Esophagus muscularis mucosa (tissue), 4 donors: Measurements from ENCODE around the gene KPNA1. TPM values are rescaled to one million over a fixed set of nuclear protein-coding genes. Genes with fewer than 3 reads are reported as not detected.

Experiments
- DNase-seq: peaks from one replicate; pipeline ENCODE4 v3.0.0-alpha.2; 2017; ENCODE audit errors: extremely low spot score
- H3K27ac ChIP-seq, 4 donors: fragments of 200-600 bp; sonication (generic); replicated peaks in 1 of 4; 1 replicate in 3 of 4; 2 replicates in 1 of 4; pipeline ENCODE4 v1.5.1; 2016 to 2019; ENCODE audit warnings: mild to moderate bottlenecking in 1 of 4
- H3K27me3 ChIP-seq, 4 donors: fragments of 200-600 bp; sonication (generic); one replicate each; pipeline versions ENCODE4 v1.5.1 to v1.6.0; 2016 to 2019
- H3K36me3 ChIP-seq, 4 donors: fragments of 200-600 bp; sonication (generic); one replicate each; pipeline ENCODE4 v1.5.1; 2016 to 2019
- H3K4me1 ChIP-seq, 4 donors: fragments of 200-600 bp; sonication (generic); one replicate each; pipeline ENCODE4 v1.5.1; 2016 to 2019
- H3K4me3 ChIP-seq, 4 donors: fragments of 200-600 bp; sonication (generic); 1 replicate in 2 of 4; 2 replicates in 2 of 4; pipeline ENCODE4 v1.5.1; 2016 to 2019; ENCODE audit warnings: mild to moderate bottlenecking in 4 of 4, moderate library complexity in 1 of 4
- H3K9me3 ChIP-seq, 4 donors: fragments of 200-600 bp; sonication (generic); 1 replicate in 3 of 4; 2 replicates in 1 of 4; pipeline ENCODE4 v1.5.1; 2016 to 2019
- CTCF ChIP-seq, 3 experiments: fragments of 200-600 bp in 2 of 3; fragments of 450-650 bp in 1 of 3; sonication (generic) in 2 of 3; IDR thresholded peaks; one replicate each; pipeline ENCODE4 v1.5.1; 2017 to 2019; ENCODE audit warnings: antibody characterized with exemption in 3 of 3, mild to moderate bottlenecking in 2 of 3, moderate library complexity in 1 of 3
- EP300 ChIP-seq: sonication (generic); formaldehyde crosslinking; IDR thresholded peaks from one replicate; pipeline ENCODE4 v1.6.1; 2017; ENCODE audit warnings: antibody characterized with exemption
- POLR2A ChIP-seq: fragments of 450-650 bp; IDR thresholded peaks from one replicate; pipeline ENCODE4 v1.6.1; 2017; ENCODE audit warnings: antibody characterized with exemption, moderate library complexity, mild to moderate bottlenecking, low read depth
- POLR2AphosphoS5 ChIP-seq, 2 donors: sonication (generic); formaldehyde crosslinking; IDR thresholded peaks; one replicate each; pipeline ENCODE4 v1.6.1; 2017; ENCODE audit warnings: antibody characterized with exemption in 2 of 2
- WGBS: methylation state at CpG from one replicate; pipeline ENCODE4 v1.1.5; 2018; 5-methylcytosine and 5-hydroxymethylcytosine counted together
- intact Hi-C: fragments of 100-400 bp; cut with DNase I; formaldehyde crosslinking; loops from one replicate; pipeline ENCODE4 v1.15.1; 2023
- total RNA-seq, 4 donors: library from RNA; depleted of rRNA; stranded (reverse); fragments of >200 nt; gene quantifications; one replicate each; pipeline versions ENCODE4 v1.1.0 to v1.2.1, GENCODE V29; 2016

The KPNA1 gene
- total RNA-seq, 4 donors from 2014 or later, result 28.2 to 47.4 (median 45.3) TPM

GRCh38 chr3:122416966-122417365 is 97.8 kb downstream of the KPNA1 start:
- no peaks in the 10 kb centered on the region for H3K9me3 ChIP-seq
- peak overlapping the region; percentile 73 to 86 (median 75) for H3K4me3 ChIP-seq
- peaks cover 4 to 25% (median 8%) of the 10 kb centered on the region in 4 donors for H3K36me3 ChIP-seq
- no peak for DNase-seq
- TF ChIP-seq POLR2A (no peak), POLR2AphosphoS5 (IDR thresholded peaks at IDR 0.05) (no peak), EP300 (no peak), CTCF (IDR thresholded peaks at IDR 0.05) (no peak)
- no peaks in the 10 kb centered on the region for H3K27me3 ChIP-seq
- H3K4me1 ChIP-seq, result peaks cover 27 to 39% (median 34%) of the 10 kb centered on the region in 4 donors
- peak overlapping the region in 3 of 4 donors; percentile 86 to 87 (median 87) for H3K27ac ChIP-seq
- WGBS, result 47% methylated on average over 14 of the region's 14 CpGs
- intact Hi-C loops, result no loop called here

GRCh38 chr3:122415762-122416654 is 98.7 kb downstream of the KPNA1 start, which contains the start of gene WDR5B:
TSS of gene WDR5B (minus strand) at chr3:122416062. CDS start at chr3:122415528, 534 bp downstream.
- WGBS, result 0% methylated on average over 23 of the region's 48 CpGs
- Histone ChIP-seq H3K4me3 (peak within 1 kb of the TSS; percentile 73 to 86 (median 75)), H3K27me3 (no peaks in the 10 kb centered on the region), H3K9me3 (no peaks in the 10 kb centered on the region), H3K36me3 (peaks cover 0 to 22% (median 11%) of the 10 kb centered on the region in 4 donors), H3K4me1 (peaks cover 27 to 40% (median 35%) of the 10 kb centered on the region in 4 donors), H3K27ac (peak within 1 kb of the TSS; percentile 86 to 89 (median 87))
- peak; percentile 100 for DNase-seq
- peak; percentile 92 to 95 for TF ChIP-seq POLR2AphosphoS5 (IDR thresholded peaks at IDR 0.05)
- peak in 1 of 3 experiments; percentile 14 for TF ChIP-seq CTCF (IDR thresholded peaks at IDR 0.05)
- peak; percentile 71 for TF ChIP-seq POLR2A
- TF ChIP-seq EP300, result no peak
- intact Hi-C loops, result loop anchor here (2.0 kb wide), 1 partner anchor 31 kb away; the partner anchor contains the start of gene FAM162A

GRCh38 chr3:122415104-122415744 is 99.5 kb downstream of the KPNA1 start:
- Histone ChIP-seq H3K27ac (peak overlapping the region; percentile 86 to 89 (median 87)), H3K4me1 (peaks cover 27 to 40% (median 35%) of the 10 kb centered on the region in 4 donors), H3K9me3 (no peaks in the 10 kb centered on the region), H3K4me3 (peak overlapping the region; percentile 73 to 86 (median 75)), H3K36me3 (peaks cover 7 to 29% (median 16%) of the 10 kb centered on the region in 4 donors), H3K27me3 (no peaks in the 10 kb centered on the region)
- intact Hi-C loops, result loop anchor here (2.0 kb wide), 1 partner anchor 30 kb away; the partner anchor contains the start of gene FAM162A
- no peak for DNase-seq
- TF ChIP-seq POLR2AphosphoS5 (IDR thresholded peaks at IDR 0.05), result no peak
- TF ChIP-seq CTCF (IDR thresholded peaks at IDR 0.05), result no peak
- no peak for TF ChIP-seq EP300
- no peak for TF ChIP-seq POLR2A
- 22% methylated on average over 10 of the region's 10 CpGs for WGBS

GRCh38 chr3:122414391-122414790 is 100.3 kb downstream of the KPNA1 start:
- intact Hi-C loops, result loop anchor here (2.0 kb wide), 1 partner anchor 30 kb away; the partner anchor contains the start of gene FAM162A
- WGBS, result 90% methylated on average over 3 of the region's 3 CpGs
- DNase-seq, result no peak
- H3K27ac ChIP-seq, result peak overlapping the region in 1 of 4 donors; percentile 86
- no peak for TF ChIP-seq CTCF (IDR thresholded peaks at IDR 0.05)
- TF ChIP-seq POLR2A, result no peak
- TF ChIP-seq EP300, result no peak
- TF ChIP-seq POLR2AphosphoS5 (IDR thresholded peaks at IDR 0.05), result no peak
- no peak overlapping the region for H3K4me3 ChIP-seq
- no peaks in the 10 kb centered on the region for H3K27me3 ChIP-seq
- peaks cover 27 to 40% (median 35%) of the 10 kb centered on the region in 4 donors for H3K4me1 ChIP-seq
- H3K9me3 ChIP-seq, result no peaks in the 10 kb centered on the region
- H3K36me3 ChIP-seq, result peaks cover 10 to 37% (median 25%) of the 10 kb centered on the region in 4 donors
